Endothelial cell of umbilical vein (primary cell): ENCODE measurements around the gene TNNI3K. TPM values are rescaled to one million over a fixed set of nuclear protein-coding genes. Genes with fewer than 3 reads are reported as not detected.

ENCODE experiments used
- BruUV-seq: library from RNA; stranded (reverse); fragments of 400-500 nt; replicated peaks from 2 replicates; lab custom pipeline; 2021; lab: Mats Ljungman, UMichigan
- CTCF ChIA-PET: fragments of 300-600, 350-600 bp; sonication (Branson Sonifier 250); formaldehyde crosslinking; loops from one replicate; lab custom pipeline; 2021; ENCODE audit warnings: antibody characterized with exemption, inconsistent platforms; lab: Charles Lee
- POLR2A ChIA-PET: fragments of 300-600, 350-600 bp; sonication (Branson Sonifier 250); formaldehyde crosslinking; loops from one replicate; lab custom pipeline; 2021; ENCODE audit warnings: antibody characterized with exemption, inconsistent platforms; lab: Charles Lee
- DNase-seq: peaks from one replicate; pipeline ENCODE4 v3.0.0-alpha.2; 2011; ENCODE audit warnings: low read depth, low spot score
- FAIRE-seq: peaks from 2 replicates; lab custom pipeline; 2011; peaks lifted over from hg19 to GRCh38; lab: Jason Lieb, UNC
- H2AFZ ChIP-seq: 2 replicates; pipeline ENCODE4 v1.6.0; 2012; ENCODE audit warnings: low read depth, low read length, control low read depth, inconsistent platforms
- H3K27ac ChIP-seq: 2 replicates; pipeline ENCODE4 v1.5.1; 2011; ENCODE audit warnings: low read depth, mild to moderate bottlenecking, control low read depth, low read length, moderate library complexity; ENCODE audit not compliant: insufficient read depth
- H3K27me3 ChIP-seq, 2 experiments: 2 replicates each; pipeline versions ENCODE4 v1.6.0 to v1.6.1; 2011; ENCODE audit warnings: low read length in 2 of 2, mixed read lengths in 1 of 2; ENCODE audit not compliant: control insufficient read depth in 2 of 2, insufficient read depth in 2 of 2
- H3K36me3 ChIP-seq, 2 experiments: 2 replicates in 1 of 2; 3 replicates in 1 of 2; pipeline ENCODE4 v1.5.1; 2011; ENCODE audit warnings: low read length in 2 of 2, mild to moderate bottlenecking in 1 of 2, moderate library complexity in 1 of 2; ENCODE audit not compliant: control insufficient read depth in 2 of 2, insufficient read depth in 2 of 2; ENCODE audit errors: extremely low read depth in 1 of 2
- H3K4me1 ChIP-seq: 3 replicates; pipeline ENCODE4 v1.5.1; 2011; ENCODE audit warnings: mild to moderate bottlenecking, low read length; ENCODE audit not compliant: control insufficient read depth, insufficient read depth; ENCODE audit errors: extremely low read depth
- H3K4me2 ChIP-seq: 2 replicates; pipeline ENCODE4 v1.6.1; 2011; ENCODE audit warnings: low read length, control low read depth, mixed read lengths; ENCODE audit not compliant: insufficient read depth
- H3K4me3 ChIP-seq, 3 experiments: fragments of 200-600 bp in 1 of 3; sonication (generic), shearing (Covaris generic) in 1 of 3; replicated peaks in 1 of 3; 2 replicates each; pipeline ENCODE4 v1.5.1; 2011 to 2016; ENCODE audit warnings: control low read depth in 3 of 3, low read length in 3 of 3, mild to moderate bottlenecking in 2 of 3, inconsistent platforms in 1 of 3, low read depth in 1 of 3, moderate library complexity in 1 of 3; ENCODE audit not compliant: insufficient read depth in 1 of 3
- H3K79me2 ChIP-seq: 2 replicates; pipeline ENCODE4 v1.6.0; 2012; ENCODE audit warnings: low read length, inconsistent platforms; ENCODE audit not compliant: control insufficient read depth, insufficient read depth
- H3K9ac ChIP-seq: replicated peaks from 2 replicates; pipeline ENCODE3; 2011; ENCODE audit warnings: low read length, control low read depth; ENCODE audit not compliant: insufficient read depth; ENCODE audit errors: extremely low read depth
- H3K9me1 ChIP-seq: replicated peaks from 3 replicates; pipeline ENCODE4 v1.6.0; 2011; ENCODE audit warnings: mild to moderate bottlenecking, low read length; ENCODE audit not compliant: control insufficient read depth, insufficient read depth; ENCODE audit errors: extremely low read depth
- H3K9me3 ChIP-seq: replicated peaks from 2 replicates; pipeline ENCODE4 v1.5.1; 2012; ENCODE audit warnings: low read length, inconsistent platforms; ENCODE audit not compliant: control insufficient read depth, insufficient read depth
- H4K20me1 ChIP-seq: replicated peaks from 2 replicates; pipeline ENCODE3; 2011; ENCODE audit warnings: mild to moderate bottlenecking, low read length; ENCODE audit not compliant: control insufficient read depth, insufficient read depth; ENCODE audit errors: extremely low read depth
- EZH2 ChIP-seq: IDR thresholded peaks from 2 replicates; pipeline ENCODE4 v1.6.1; 2012; ENCODE audit warnings: borderline replicate concordance, low read depth, mild to moderate bottlenecking, moderate library complexity, low read length, inconsistent platforms; ENCODE audit not compliant: severe bottlenecking
- FOS ChIP-seq: IDR thresholded peaks from 2 replicates; pipeline ENCODE4 v1.6.1; 2011; ENCODE audit warnings: mild to moderate bottlenecking, low read length, moderate library complexity, borderline replicate concordance; ENCODE audit not compliant: insufficient read depth
- GATA2 ChIP-seq: IDR thresholded peaks from 2 replicates; pipeline ENCODE4 v1.7.0; 2011; ENCODE audit warnings: low read depth, mild to moderate bottlenecking, moderate library complexity, mixed read lengths, low read length; ENCODE audit not compliant: insufficient read length, insufficient read depth
- JUN ChIP-seq: IDR thresholded peaks from 2 replicates; pipeline ENCODE4 v1.6.1; 2011; ENCODE audit warnings: borderline replicate concordance, low read depth; ENCODE audit not compliant: insufficient read length, insufficient read depth
- MYC ChIP-seq: IDR thresholded peaks from one replicate; pipeline ENCODE4 v1.6.1; 2011; ENCODE audit warnings: mild to moderate bottlenecking, low read depth, low read length
- POLR2A ChIP-seq: IDR thresholded peaks from 2 replicates; pipeline ENCODE4 v1.6.1; 2012; ENCODE audit warnings: low read depth, mild to moderate bottlenecking, control low read depth, low read length
- POLR2AphosphoS5 ChIP-seq: IDR thresholded peaks from 2 replicates; pipeline ENCODE4 v1.6.1; 2012; ENCODE audit warnings: low read depth, mild to moderate bottlenecking, control low read depth, low read length, moderate library complexity; ENCODE audit not compliant: insufficient read depth
- dilution Hi-C: fragments of 300-500 bp; cut with MboI; formaldehyde crosslinking; loops from one replicate; pipeline ENCODE4 v1.15.0; 2019; ENCODE audit warnings: low sequenced_read_pairs; ENCODE audit not compliant: extremely low pct_ligation_motif_present
- intact Hi-C: fragments of 100-400 bp; cut with micrococcal nuclease; formaldehyde crosslinking; loops from one replicate; pipeline ENCODE4 v1.10.0; 2022
- polyA plus RNA-seq, 4 experiments: library from polyadenylated mRNA; depleted of rRNA in 3 of 4; stranded (reverse) in 3 of 4; unstranded in 1 of 4; fragments of >200 nt; gene quantifications; 2 replicates each; pipeline versions ENCODE4 v1.2.1 to v1.2.3, GENCODE V29; 2011 to 2012; ENCODE audit warnings: missing spikeins in 1 of 4
- total RNA-seq: library from RNA; stranded (reverse); gene quantifications from 2 replicates; pipeline ENCODE4 v1.2.3, GENCODE V29; 2021
- TF ChIP-seq, protein P1 (sequence below), 2 donors: IDR thresholded peaks; 1 replicate in 1 of 2; 2 replicates in 1 of 2; pipeline ENCODE4 v1.5.1; 2011; ENCODE audit warnings: low read length in 2 of 2, mild to moderate bottlenecking in 2 of 2, moderate library complexity in 2 of 2, control low read depth in 1 of 2, inconsistent platforms in 1 of 2, low read depth in 1 of 2; ENCODE audit not compliant: insufficient read depth in 1 of 2; ENCODE audit errors: extremely low read depth in 1 of 2
- TF ChIP-seq, protein P2 (sequence below): IDR thresholded peaks from 2 replicates; pipeline ENCODE4 v1.6.1; 2011; ENCODE audit not compliant: insufficient read depth, insufficient read length

The TNNI3K gene
- total and polyA plus RNA-seq, 2 donors (not counting 3 experiments of a cell fraction or from before 2014, with no cell fraction given): 0.69 TPM; not detected in 1

DNA sequence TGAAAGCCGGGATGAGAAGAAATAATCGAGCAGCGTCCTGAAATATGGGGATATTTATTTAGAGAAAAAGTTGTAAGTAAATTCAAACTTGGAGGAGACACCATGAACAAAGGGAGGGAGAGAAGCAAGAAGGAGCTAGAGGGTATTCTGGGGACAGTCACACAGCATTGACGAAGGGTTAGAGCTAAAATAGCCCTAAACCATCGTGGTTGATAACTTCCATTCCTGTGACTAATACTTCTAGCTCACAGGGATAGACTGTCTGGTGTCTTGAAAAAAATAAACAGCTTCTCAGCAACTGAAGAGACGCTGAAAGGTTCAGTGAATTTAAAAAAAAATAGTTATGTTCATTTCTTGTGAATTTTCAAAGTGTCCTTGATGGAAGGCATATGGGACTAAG is 190.5 kb downstream of the TNNI3K start:
- no peak overlapping the region for H3K27ac ChIP-seq
- H3K4me3 ChIP-seq: no peak overlapping the region
- POLR2A ChIA-PET: no interaction called here

More for the DNA sequence above, 190.5 kb downstream of the TNNI3K start:
- Histone ChIP-seq H3K4me1 (no peaks in the 10 kb centered on the region), H3K9ac (no peak overlapping the region), H3K9me3 (no peaks in the 10 kb centered on the region), H3K4me2 (no peak overlapping the region), H4K20me1 (no peaks in the 10 kb centered on the region), H3K79me2 (no peaks in the 10 kb centered on the region), H3K36me3 (no peaks in the 10 kb centered on the region), H2AFZ (no peak overlapping the region), H3K27me3 (no peaks in the 10 kb centered on the region), H3K9me1 (no peaks in the 10 kb centered on the region)
- dilution Hi-C loops: no loop called here
- BruUV-seq: no TSS peak
- FAIRE-seq (no peak), DNase-seq (no peak)
- intact Hi-C loops: no loop called here
- CTCF ChIA-PET: no interaction called here
- TF ChIP-seq FOS (no peak), MYC (no peak), EZH2 (no peak), POLR2AphosphoS5 (no peak), POLR2A (no peak), GATA2 (no peak), JUN (no peak)
- TF ChIP-seq, protein P1, sequence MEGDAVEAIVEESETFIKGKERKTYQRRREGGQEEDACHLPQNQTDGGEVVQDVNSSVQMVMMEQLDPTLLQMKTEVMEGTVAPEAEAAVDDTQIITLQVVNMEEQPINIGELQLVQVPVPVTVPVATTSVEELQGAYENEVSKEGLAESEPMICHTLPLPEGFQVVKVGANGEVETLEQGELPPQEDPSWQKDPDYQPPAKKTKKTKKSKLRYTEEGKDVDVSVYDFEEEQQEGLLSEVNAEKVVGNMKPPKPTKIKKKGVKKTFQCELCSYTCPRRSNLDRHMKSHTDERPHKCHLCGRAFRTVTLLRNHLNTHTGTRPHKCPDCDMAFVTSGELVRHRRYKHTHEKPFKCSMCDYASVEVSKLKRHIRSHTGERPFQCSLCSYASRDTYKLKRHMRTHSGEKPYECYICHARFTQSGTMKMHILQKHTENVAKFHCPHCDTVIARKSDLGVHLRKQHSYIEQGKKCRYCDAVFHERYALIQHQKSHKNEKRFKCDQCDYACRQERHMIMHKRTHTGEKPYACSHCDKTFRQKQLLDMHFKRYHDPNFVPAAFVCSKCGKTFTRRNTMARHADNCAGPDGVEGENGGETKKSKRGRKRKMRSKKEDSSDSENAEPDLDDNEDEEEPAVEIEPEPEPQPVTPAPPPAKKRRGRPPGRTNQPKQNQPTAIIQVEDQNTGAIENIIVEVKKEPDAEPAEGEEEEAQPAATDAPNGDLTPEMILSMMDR (IDR thresholded peaks at IDR 0.05; ENCODE audit: extremely low read depth in 1 of 2, insufficient read depth in 1 of 2, low read depth in 1 of 2, low read length in 2 of 2): no peak
- TF ChIP-seq, protein P2, sequence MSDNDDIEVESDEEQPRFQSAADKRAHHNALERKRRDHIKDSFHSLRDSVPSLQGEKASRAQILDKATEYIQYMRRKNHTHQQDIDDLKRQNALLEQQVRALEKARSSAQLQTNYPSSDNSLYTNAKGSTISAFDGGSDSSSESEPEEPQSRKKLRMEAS: no peak
